ENCODE measurements around the gene SDCBP2.

Gene SDCBP2

GRCh38 chr20:1267809-1268374 is 61.0 kb downstream of the SDCBP2 start:
- FAIRE-seq = no peak

GRCh38 chr20:1267161-1267560 is 61.8 kb downstream of the SDCBP2 start:
- no peak for FAIRE-seq

- FAIRE-seq = no peak
These were observed 62.6 kb downstream of the SDCBP2 start, which contains the start of gene SNPH for GRCh38 chr20:1266167-1266973. SNPH (plus strand) TSS chr20:1266294; CDS start chr20:1296240, 29,946 bp downstream.

GRCh38 chr20:1265916-1266166 is 63.1 kb downstream of the SDCBP2 start:
- FAIRE-seq = no peak

GRCh38 chr20:1265226-1265915 is 63.6 kb downstream of the SDCBP2 start:
- no peak for FAIRE-seq

GRCh38 chr20:1264727-1265126 is 64.2 kb downstream of the SDCBP2 start:
- no peak for FAIRE-seq

- FAIRE-seq = no peak
These were observed 65.1 kb downstream of the SDCBP2 start for GRCh38 chr20:1263853-1264252.

All from TTC549 (cell line).